Activated naive CD4-positive, alpha-beta T cell treated with anti-CD3 and anti-CD28 coated beads, Interleukin-2, amount 10 ng/mL, durations not matched to agents 7 days and 5 days (primary cell): ENCODE results near the gene XYLT1.

ENCODE experiments used
- CTCF ChIA-PET: fragments of 350-600 bp; sonication (Branson Sonifier 250); formaldehyde crosslinking; loops from one replicate; lab custom pipeline; 2021; ENCODE audit warnings: antibody characterized with exemption; lab: Charles Lee
- DNase-seq: peaks from one replicate; pipeline ENCODE4 v3.0.0-alpha.2; 2020
- H3K27ac Mint-ChIP-seq: one replicate; pipeline ENCODE4 v1.8.0; 2021; ENCODE audit warnings: mild to moderate bottlenecking, moderate library complexity, mixed read lengths
- H3K27me3 Mint-ChIP-seq: one replicate; pipeline ENCODE4 v1.8.0; 2021; ENCODE audit warnings: mild to moderate bottlenecking, mixed read lengths
- H3K36me3 Mint-ChIP-seq: one replicate; pipeline ENCODE4 v1.8.0; 2021; ENCODE audit warnings: mixed read lengths
- H3K4me1 Mint-ChIP-seq: one replicate; pipeline ENCODE4 v1.8.0; 2021; ENCODE audit warnings: mixed read lengths
- H3K4me3 Mint-ChIP-seq: one replicate; pipeline ENCODE4 v1.8.0; 2021; ENCODE audit warnings: mild to moderate bottlenecking, moderate library complexity, mixed read lengths
- H3K9me3 Mint-ChIP-seq: one replicate; pipeline ENCODE4 v1.8.0; 2021; ENCODE audit warnings: mixed read lengths

The XYLT1 gene

GRCh38 chr16:17176199-17176598, 294.6 kb downstream of the XYLT1 start:
- Mint-ChIP-seq H3K4me1 (peaks cover 15% of the 10 kb centered on the region), H3K27ac (no peak overlapping the region), H3K36me3 (peaks cover 34% of the 10 kb centered on the region), H3K9me3 (no peaks in the 10 kb centered on the region), H3K27me3 (no peaks in the 10 kb centered on the region), H3K4me3 (no peak overlapping the region)
- no peak for DNase-seq
- CTCF ChIA-PET, result no interaction called here

- Mint-ChIP-seq H3K27ac (no peak overlapping the region), H3K4me1 (peaks cover 15% of the 10 kb centered on the region), H3K36me3 (peaks cover 30% of the 10 kb centered on the region), H3K9me3 (no peaks in the 10 kb centered on the region), H3K4me3 (no peak overlapping the region), H3K27me3 (no peaks in the 10 kb centered on the region)
- CTCF ChIA-PET, result no interaction called here
- DNase-seq, result no peak
These were observed 297.5 kb downstream of the XYLT1 start for GRCh38 chr16:17173281-17173680.

- DNase-seq, result no peak
- no peaks in the 10 kb centered on the region for H3K9me3 Mint-ChIP-seq
- H3K4me1 Mint-ChIP-seq, result peaks cover 17% of the 10 kb centered on the region
- peaks cover 37% of the 10 kb centered on the region for H3K36me3 Mint-ChIP-seq
- H3K27ac Mint-ChIP-seq, result no peak overlapping the region
- no peaks in the 10 kb centered on the region for H3K27me3 Mint-ChIP-seq
- no peak overlapping the region for H3K4me3 Mint-ChIP-seq
- CTCF ChIA-PET, result no interaction called here
These were observed 299.3 kb downstream of the XYLT1 start for GRCh38 chr16:17171250-17172143.

DNA sequence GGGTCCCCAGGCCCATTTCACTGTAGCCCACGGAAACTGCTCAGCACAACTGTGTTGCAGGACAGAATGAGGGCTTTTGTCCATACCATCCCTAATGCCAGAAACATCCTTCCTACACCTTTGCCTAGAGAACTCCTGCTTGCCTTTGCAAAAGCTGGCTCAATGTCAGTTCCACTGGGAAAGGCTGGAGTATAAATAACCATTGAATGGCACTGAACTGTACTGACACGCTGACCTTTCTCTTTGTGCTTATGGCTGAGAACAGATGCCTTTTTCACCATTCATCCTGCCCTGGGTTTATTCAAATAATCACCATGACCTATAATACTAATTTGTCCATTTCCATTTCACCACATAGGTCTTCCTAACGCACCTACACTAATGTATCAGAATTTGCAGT, 300.3 kb downstream of the XYLT1 start:
- Mint-ChIP-seq H3K9me3 (no peaks in the 10 kb centered on the region), H3K36me3 (peaks cover 33% of the 10 kb centered on the region), H3K4me3 (no peak overlapping the region), H3K4me1 (peaks cover 17% of the 10 kb centered on the region), H3K27me3 (no peaks in the 10 kb centered on the region), H3K27ac (no peak overlapping the region)
- no peak for DNase-seq
- CTCF ChIA-PET, result interaction anchor here (0.6 kb wide), 1 partner anchor 23 kb away, joined by 3 read pairs; no protein-coding TSS in a partner anchor

DNA sequence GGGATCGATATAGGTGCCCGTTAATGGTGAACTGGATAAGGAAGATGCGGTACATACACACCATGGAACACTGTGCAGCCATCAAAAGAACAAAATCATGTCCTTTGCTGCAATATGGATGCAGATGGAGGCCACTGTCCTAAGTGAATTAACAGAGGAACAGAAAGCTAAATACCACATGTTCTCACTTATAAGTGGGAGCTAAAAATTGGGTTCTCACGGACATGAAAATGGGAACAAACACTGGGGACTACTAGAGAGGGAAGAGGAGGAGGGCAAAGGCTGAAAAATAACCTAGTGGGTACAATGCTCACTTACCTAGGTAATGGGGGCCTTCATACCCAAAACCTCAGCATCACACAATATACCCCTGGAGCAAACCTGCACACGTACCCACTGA, 302.6 kb downstream of the XYLT1 start:
- CTCF ChIA-PET, result no interaction called here
- no peak for DNase-seq
- no peak overlapping the region for H3K27ac Mint-ChIP-seq
- peaks cover 28% of the 10 kb centered on the region for H3K36me3 Mint-ChIP-seq
- no peak overlapping the region for H3K4me3 Mint-ChIP-seq
- H3K9me3 Mint-ChIP-seq, result no peaks in the 10 kb centered on the region
- no peaks in the 10 kb centered on the region for H3K27me3 Mint-ChIP-seq
- peaks cover 6% of the 10 kb centered on the region for H3K4me1 Mint-ChIP-seq

GRCh38 chr16:17166095-17166494, 304.7 kb downstream of the XYLT1 start:
- CTCF ChIA-PET, result no interaction called here

DNA sequence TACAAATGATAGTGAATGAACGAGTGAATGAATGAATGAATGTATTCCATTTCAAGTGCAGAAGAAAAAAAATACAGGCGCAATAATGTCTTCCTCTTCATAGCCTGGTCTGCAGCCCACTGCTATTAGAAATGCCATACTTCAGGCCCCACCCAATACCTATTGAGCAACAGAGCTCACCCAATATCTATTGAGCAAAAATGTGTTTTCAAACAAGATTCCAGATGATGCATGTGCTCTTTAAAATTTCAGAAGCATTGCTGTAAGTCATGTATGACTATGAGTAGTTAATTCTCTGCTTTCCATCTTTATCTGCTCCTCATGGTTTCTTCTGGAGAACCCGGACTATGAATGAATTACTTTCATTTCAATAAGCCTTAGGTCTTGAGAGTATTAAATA, 308.2 kb downstream of the XYLT1 start:
- H3K27ac Mint-ChIP-seq, result no peak overlapping the region
- no peaks in the 10 kb centered on the region for H3K27me3 Mint-ChIP-seq
- H3K36me3 Mint-ChIP-seq, result peaks cover 28% of the 10 kb centered on the region
- DNase-seq, result no peak
- no peak overlapping the region for H3K4me3 Mint-ChIP-seq
- CTCF ChIA-PET, result interaction anchor here (1.9 kb wide), 1 partner anchor 10 kb away, joined by 3 read pairs; no protein-coding TSS in a partner anchor
- no peaks in the 10 kb centered on the region for H3K9me3 Mint-ChIP-seq
- H3K4me1 Mint-ChIP-seq, result no peaks in the 10 kb centered on the region

More at GRCh38 chr16:17166095-17166494, 304.7 kb downstream of the XYLT1 start:
- no peak for DNase-seq
- H3K4me1 Mint-ChIP-seq, result peaks cover 2% of the 10 kb centered on the region
- H3K27me3 Mint-ChIP-seq, result no peaks in the 10 kb centered on the region
- H3K9me3 Mint-ChIP-seq, result no peaks in the 10 kb centered on the region
- H3K27ac Mint-ChIP-seq, result no peak overlapping the region
- no peak overlapping the region for H3K4me3 Mint-ChIP-seq
- peaks cover 28% of the 10 kb centered on the region for H3K36me3 Mint-ChIP-seq

DNA sequence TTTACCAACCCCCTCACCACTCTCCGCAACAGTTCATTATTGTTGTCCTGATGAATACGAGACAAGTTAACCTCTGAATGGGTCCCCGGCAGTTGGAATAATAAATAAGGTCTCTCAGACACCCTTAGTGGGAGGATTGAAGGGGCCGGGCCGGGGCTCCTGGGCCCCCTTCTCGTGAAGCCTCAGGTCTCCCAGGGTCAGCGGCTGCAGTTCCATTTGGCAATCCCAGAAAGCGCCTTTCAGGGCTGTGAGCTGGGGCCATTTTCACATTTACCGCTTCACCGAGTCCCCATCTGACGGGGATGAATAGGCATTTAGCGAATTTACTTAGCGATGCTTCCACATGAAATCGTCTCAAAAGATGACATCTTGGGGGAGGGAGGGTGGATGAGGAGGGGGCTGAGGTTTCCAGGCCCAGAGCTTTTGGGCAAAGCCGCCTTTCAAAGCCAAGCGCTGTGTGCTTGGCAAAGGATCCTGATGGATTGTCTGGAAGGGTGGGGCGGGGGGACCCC, 309.8 kb downstream of the XYLT1 start:
- no peaks in the 10 kb centered on the region for H3K4me1 Mint-ChIP-seq

DNA sequence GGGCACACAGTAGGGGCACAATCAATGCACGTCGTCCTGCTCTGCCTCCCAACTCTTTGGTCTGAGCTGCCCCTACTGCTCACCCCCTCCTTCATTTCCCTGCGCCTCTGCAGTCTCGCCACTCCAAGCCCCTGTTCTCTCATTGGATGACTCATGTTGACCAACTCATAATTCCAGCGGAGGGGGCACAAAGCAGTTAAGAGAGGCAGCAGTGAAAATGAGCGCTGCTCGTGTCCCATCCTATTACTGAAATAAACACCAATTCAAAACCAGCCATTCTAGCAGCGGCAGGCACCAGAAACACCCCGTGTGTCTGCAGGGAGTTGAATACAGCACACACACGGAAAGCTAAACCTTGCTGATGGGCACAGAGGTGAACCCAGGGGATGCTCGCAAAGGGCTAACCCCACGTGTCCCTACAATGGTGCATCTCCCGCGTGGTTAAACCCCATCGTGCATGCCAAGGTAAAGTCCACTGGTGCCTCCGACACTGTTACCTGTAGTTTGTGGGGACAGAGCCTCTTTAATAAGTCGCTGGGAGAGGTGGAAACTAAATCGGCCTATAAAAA, 310.4 kb downstream of the XYLT1 start:
- CTCF ChIA-PET, result interaction anchor here (1.9 kb wide), 1 partner anchor 8 kb away, joined by 3 read pairs; no protein-coding TSS in a partner anchor
- Mint-ChIP-seq H3K27ac (no peak overlapping the region), H3K9me3 (no peaks in the 10 kb centered on the region), H3K36me3 (peaks cover 30% of the 10 kb centered on the region), H3K4me1 (no peaks in the 10 kb centered on the region), H3K27me3 (no peaks in the 10 kb centered on the region), H3K4me3 (no peak overlapping the region)
- no peak for DNase-seq

More for the DNA sequence above, 309.8 kb downstream of the XYLT1 start:
- Mint-ChIP-seq H3K9me3 (no peaks in the 10 kb centered on the region), H3K36me3 (peaks cover 34% of the 10 kb centered on the region), H3K4me3 (no peak overlapping the region), H3K27ac (no peak overlapping the region), H3K27me3 (no peaks in the 10 kb centered on the region)
- CTCF ChIA-PET, result interaction anchor here (1.9 kb wide), 1 partner anchor 8 kb away, joined by 3 read pairs; no protein-coding TSS in a partner anchor
- no peak for DNase-seq

- H3K4me3 Mint-ChIP-seq, result no peak overlapping the region
- DNase-seq, result no peak
- no peaks in the 10 kb centered on the region for H3K27me3 Mint-ChIP-seq
- CTCF ChIA-PET, result no interaction called here
- H3K9me3 Mint-ChIP-seq, result no peaks in the 10 kb centered on the region
- H3K36me3 Mint-ChIP-seq, result peaks cover 27% of the 10 kb centered on the region
- H3K4me1 Mint-ChIP-seq, result no peaks in the 10 kb centered on the region
- H3K27ac Mint-ChIP-seq, result no peak overlapping the region
These were observed 311.1 kb downstream of the XYLT1 start for GRCh38 chr16:17159617-17160016.

DNA sequence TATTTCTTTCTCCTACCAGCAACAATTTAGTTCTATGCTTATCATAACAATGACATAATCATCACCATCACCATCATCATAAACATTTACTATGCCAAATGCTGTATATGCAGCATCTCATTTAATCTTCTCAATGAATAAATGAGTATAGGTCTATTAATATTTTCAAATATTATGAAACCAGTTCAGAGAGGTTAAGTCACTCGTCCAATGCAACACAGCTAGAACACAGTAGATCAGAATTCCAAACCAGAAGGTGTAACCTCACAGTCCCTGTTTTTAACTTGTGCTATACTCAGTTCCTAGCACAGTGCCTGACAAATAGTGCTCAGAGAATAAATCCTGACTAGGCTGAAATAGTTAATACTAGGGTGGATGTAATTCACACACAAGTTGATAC, 314.8 kb downstream of the XYLT1 start:
- no peak for DNase-seq
- no peak overlapping the region for H3K4me3 Mint-ChIP-seq
- H3K27ac Mint-ChIP-seq, result no peak overlapping the region
- no peaks in the 10 kb centered on the region for H3K9me3 Mint-ChIP-seq
- H3K4me1 Mint-ChIP-seq, result no peaks in the 10 kb centered on the region
- H3K27me3 Mint-ChIP-seq, result no peaks in the 10 kb centered on the region
- peaks cover 17% of the 10 kb centered on the region for H3K36me3 Mint-ChIP-seq
- CTCF ChIA-PET, result no interaction called here

GRCh38 chr16:17155485-17155884, 315.3 kb downstream of the XYLT1 start:
- no peak overlapping the region for H3K4me3 Mint-ChIP-seq
- CTCF ChIA-PET, result no interaction called here
- no peak for DNase-seq

GRCh38 chr16:17154981-17155380, 315.8 kb downstream of the XYLT1 start:
- no peak for DNase-seq
- peaks cover 17% of the 10 kb centered on the region for H3K36me3 Mint-ChIP-seq
- no peak overlapping the region for H3K27ac Mint-ChIP-seq
- H3K27me3 Mint-ChIP-seq, result no peaks in the 10 kb centered on the region
- no peaks in the 10 kb centered on the region for H3K4me1 Mint-ChIP-seq
- CTCF ChIA-PET, result no interaction called here
- H3K4me3 Mint-ChIP-seq, result no peak overlapping the region
- no peaks in the 10 kb centered on the region for H3K9me3 Mint-ChIP-seq

More at GRCh38 chr16:17155485-17155884, 315.3 kb downstream of the XYLT1 start:
- H3K27ac Mint-ChIP-seq, result no peak overlapping the region
- peaks cover 17% of the 10 kb centered on the region for H3K36me3 Mint-ChIP-seq
- H3K4me1 Mint-ChIP-seq, result no peaks in the 10 kb centered on the region
- H3K27me3 Mint-ChIP-seq, result no peaks in the 10 kb centered on the region
- H3K9me3 Mint-ChIP-seq, result no peaks in the 10 kb centered on the region

GRCh38 chr16:17152311-17152710, 318.4 kb downstream of the XYLT1 start:
- Mint-ChIP-seq H3K4me1 (no peaks in the 10 kb centered on the region), H3K27ac (no peak overlapping the region), H3K27me3 (no peaks in the 10 kb centered on the region), H3K4me3 (no peak overlapping the region), H3K9me3 (no peaks in the 10 kb centered on the region), H3K36me3 (peaks cover 7% of the 10 kb centered on the region)
- CTCF ChIA-PET, result interaction anchor here (0.6 kb wide), 1 partner anchor 9 kb away, joined by 3 read pairs; no protein-coding TSS in a partner anchor
- DNase-seq, result no peak
